HepG2 (cell line): Measurements from ENCODE around the gene DTX4. TPM values are rescaled to one million over a fixed set of nuclear protein-coding genes. Genes with fewer than 3 reads are reported as not detected.

ENCODE experiments used
- ARNT2 ChIP-seq: sonication (generic); formaldehyde crosslinking; IDR thresholded peaks from 2 replicates; pipeline ENCODE4 v1.8.0; 2022; ENCODE audit warnings: mild to moderate bottlenecking, low read depth, missing genetic modification reagents, moderate library complexity
- BORCS8-MEF2B ChIP-seq: sonication (generic); formaldehyde crosslinking; IDR thresholded peaks from 2 replicates; pipeline ENCODE4 v1.8.0; 2022; ENCODE audit warnings: mild to moderate bottlenecking, missing genetic modification reagents
- FOSL2 ChIP-seq: sonication (generic); formaldehyde crosslinking; IDR thresholded peaks from 2 replicates; pipeline ENCODE4 v1.4.0; 2020; ENCODE audit warnings: missing genetic modification reagents
- HDAC1 ChIP-seq: sonication (generic); formaldehyde crosslinking; IDR thresholded peaks from 2 replicates; pipeline ENCODE4 v1.5.1; 2020; ENCODE audit warnings: mild to moderate bottlenecking, missing genetic modification reagents
- IRX3 ChIP-seq: sonication (generic); formaldehyde crosslinking; IDR thresholded peaks from 2 replicates; pipeline ENCODE4 v1.8.1; 2023; ENCODE audit warnings: mild to moderate bottlenecking, low read depth, missing genetic modification reagents, borderline replicate concordance
- TBX3 ChIP-seq: fragments of 450-650 bp; IDR thresholded peaks from 2 replicates; pipeline ENCODE4 v1.6.1; 2017; ENCODE audit warnings: antibody characterized with exemption, mild to moderate bottlenecking, inconsistent platforms, borderline replicate concordance
- ZNF274 ChIP-seq: sonication (generic); formaldehyde crosslinking; IDR thresholded peaks from 2 replicates; pipeline ENCODE4 v1.5.1; 2020; ENCODE audit warnings: mild to moderate bottlenecking, missing genetic modification reagents
- ZNF282 ChIP-seq: fragments of 450-650 bp; IDR thresholded peaks from 2 replicates; pipeline ENCODE4 v1.6.1; 2018; ENCODE audit not compliant: partially characterized antibody
- ZNF460 ChIP-seq: sonication (generic); formaldehyde crosslinking; IDR thresholded peaks from 2 replicates; pipeline ENCODE4 v1.5.1; 2020; ENCODE audit warnings: missing genetic modification reagents, mild to moderate bottlenecking, borderline replicate concordance
- polyA plus RNA-seq, 8 experiments: library from polyadenylated mRNA; depleted of rRNA in 3 of 8; stranded (reverse) in 7 of 8; unstranded in 1 of 8; fragments of >200 nt; fragmentation: Illumina TruSeq in 4 of 8; extraction: Trizol in 4 of 8; gene quantifications; 2 replicates each; pipeline versions ENCODE4 v1.2.1 to v1.2.3, GENCODE V29; 2011 to 2016; ENCODE audit warnings: low read depth in 4 of 8, missing spikeins in 1 of 8, mixed read lengths in 1 of 8; ENCODE audit not compliant: insufficient read depth in 1 of 8
- total RNA-seq, 5 experiments: library from RNA; depleted of rRNA; stranded (reverse); fragments of >200 nt; fragmentation: Illumina TruSeq; extraction: Trizol; gene quantifications; 2 replicates each; pipeline ENCODE4 v1.2.3, GENCODE V29; 2016; ENCODE audit warnings: low read depth in 1 of 5
- TF ChIP-seq, protein P1 (sequence below): sonication (generic); formaldehyde crosslinking; IDR thresholded peaks from 2 replicates; pipeline ENCODE4 v1.4.0; 2020; ENCODE audit warnings: missing genetic modification reagents
- TF ChIP-seq, protein P2 (sequence below): sonication (generic); formaldehyde crosslinking; IDR thresholded peaks from 2 replicates; pipeline ENCODE4 v1.4.0; 2020; ENCODE audit warnings: mild to moderate bottlenecking, low read depth, missing genetic modification reagents
- TF ChIP-seq, protein P3 (sequence below): sonication (generic); formaldehyde crosslinking; IDR thresholded peaks from 2 replicates; pipeline ENCODE4 v1.4.0; 2020; ENCODE audit warnings: mild to moderate bottlenecking, missing genetic modification reagents
- TF ChIP-seq, protein P4 (sequence below): sonication (generic); formaldehyde crosslinking; IDR thresholded peaks from 2 replicates; pipeline ENCODE4 v1.4.0; 2020; ENCODE audit warnings: missing genetic modification reagents
- TF ChIP-seq, protein P5 (sequence below), 2 experiments: sonication (generic) in 1 of 2; formaldehyde crosslinking in 1 of 2; IDR thresholded peaks; 2 replicates each; pipeline versions ENCODE4 v1.4.0 to v1.6.1; 2016 to 2020; ENCODE audit warnings: borderline replicate concordance in 1 of 2, low read depth in 1 of 2, mild to moderate bottlenecking in 1 of 2, missing genetic modification reagents in 1 of 2

The DTX4 gene
- total and polyA plus RNA-seq, 2 of the 13 experiments (the other 11 are each of a cell fraction or from before 2014, with no cell fraction given) = 0.67 to 5.6 TPM

DNA sequence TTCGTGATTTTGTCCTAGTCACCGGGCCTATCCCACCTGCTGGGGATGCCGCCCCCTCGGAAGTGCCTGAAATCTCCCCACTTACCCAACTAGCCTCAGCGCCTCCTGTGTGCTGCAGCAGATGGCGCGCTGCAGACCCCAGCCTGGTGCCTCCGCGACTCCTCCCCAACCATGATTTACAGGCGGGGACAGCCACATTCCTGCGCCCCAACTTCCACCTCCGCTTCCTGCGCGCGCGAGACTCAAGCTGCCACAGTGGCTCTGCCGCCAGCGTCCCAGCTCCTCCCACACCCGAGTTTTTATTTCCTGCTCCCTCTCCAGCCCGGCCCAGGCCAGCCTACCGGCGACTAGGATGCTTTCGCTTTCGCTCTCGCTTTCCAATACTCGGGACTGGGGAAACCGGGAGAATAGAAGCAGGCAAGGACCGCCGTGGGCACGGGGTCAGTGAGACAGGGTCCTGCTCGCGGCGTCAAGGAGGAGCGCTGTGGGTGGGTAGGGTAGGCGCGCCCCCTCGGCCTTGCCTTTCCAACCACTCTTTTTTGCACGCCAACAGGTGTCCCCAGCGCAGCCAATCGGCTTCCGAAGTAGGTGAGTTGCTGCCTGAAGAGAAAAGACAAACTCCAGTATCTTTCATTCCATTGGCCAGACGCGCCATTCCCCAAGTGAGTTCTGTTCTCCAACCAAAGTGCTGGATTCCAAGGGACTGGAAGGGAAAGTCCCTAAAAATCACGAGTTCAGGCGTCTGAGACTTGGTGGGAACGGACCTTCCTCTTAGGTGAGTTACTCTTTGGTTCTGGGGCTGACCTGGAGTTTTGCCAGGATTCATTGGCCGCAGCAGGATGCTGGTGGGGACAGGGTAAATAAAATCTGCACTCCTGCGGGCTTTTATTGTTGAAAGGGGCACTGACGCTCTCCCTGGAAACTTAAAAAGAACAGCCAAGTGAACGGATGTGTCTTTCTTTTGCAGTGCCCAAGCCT, 29.1 kb upstream of the DTX4 start, which contains the start of gene FAM111A (continued):
- TF ChIP-seq, protein P1, sequence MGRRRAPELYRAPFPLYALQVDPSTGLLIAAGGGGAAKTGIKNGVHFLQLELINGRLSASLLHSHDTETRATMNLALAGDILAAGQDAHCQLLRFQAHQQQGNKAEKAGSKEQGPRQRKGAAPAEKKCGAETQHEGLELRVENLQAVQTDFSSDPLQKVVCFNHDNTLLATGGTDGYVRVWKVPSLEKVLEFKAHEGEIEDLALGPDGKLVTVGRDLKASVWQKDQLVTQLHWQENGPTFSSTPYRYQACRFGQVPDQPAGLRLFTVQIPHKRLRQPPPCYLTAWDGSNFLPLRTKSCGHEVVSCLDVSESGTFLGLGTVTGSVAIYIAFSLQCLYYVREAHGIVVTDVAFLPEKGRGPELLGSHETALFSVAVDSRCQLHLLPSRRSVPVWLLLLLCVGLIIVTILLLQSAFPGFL = no peak
- TF ChIP-seq, protein P2, sequence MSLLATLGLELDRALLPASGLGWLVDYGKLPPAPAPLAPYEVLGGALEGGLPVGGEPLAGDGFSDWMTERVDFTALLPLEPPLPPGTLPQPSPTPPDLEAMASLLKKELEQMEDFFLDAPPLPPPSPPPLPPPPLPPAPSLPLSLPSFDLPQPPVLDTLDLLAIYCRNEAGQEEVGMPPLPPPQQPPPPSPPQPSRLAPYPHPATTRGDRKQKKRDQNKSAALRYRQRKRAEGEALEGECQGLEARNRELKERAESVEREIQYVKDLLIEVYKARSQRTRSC (CRISPR knock-in tag) = no peak
- TF ChIP-seq HDAC1 (CRISPR knock-in tag) (peak; percentile 76), ARNT2 (CRISPR knock-in tag) (0 out of 2 replicates have a peak, but pooled peaks have one; percentile 64), ZNF282 (no peak), FOSL2 (CRISPR knock-in tag) (peak; percentile 27; the same call in 1 of the 2 replicates), BORCS8-MEF2B (CRISPR knock-in tag) (peak; percentile 91), ZNF274 (CRISPR knock-in tag) (0 out of 2 replicates have a peak, but pooled peaks have one; percentile 8), ZNF460 (CRISPR knock-in tag) (no peak), TBX3 (no peak), IRX3 (CRISPR knock-in tag) (peak; percentile 47; the same call in 1 of the 2 replicates)
- TF ChIP-seq, protein P3, sequence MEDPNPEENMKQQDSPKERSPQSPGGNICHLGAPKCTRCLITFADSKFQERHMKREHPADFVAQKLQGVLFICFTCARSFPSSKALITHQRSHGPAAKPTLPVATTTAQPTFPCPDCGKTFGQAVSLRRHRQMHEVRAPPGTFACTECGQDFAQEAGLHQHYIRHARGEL (CRISPR knock-in tag) = 0 out of 2 replicates have a peak, but pooled peaks have one; percentile 66
- TF ChIP-seq, protein P4, sequence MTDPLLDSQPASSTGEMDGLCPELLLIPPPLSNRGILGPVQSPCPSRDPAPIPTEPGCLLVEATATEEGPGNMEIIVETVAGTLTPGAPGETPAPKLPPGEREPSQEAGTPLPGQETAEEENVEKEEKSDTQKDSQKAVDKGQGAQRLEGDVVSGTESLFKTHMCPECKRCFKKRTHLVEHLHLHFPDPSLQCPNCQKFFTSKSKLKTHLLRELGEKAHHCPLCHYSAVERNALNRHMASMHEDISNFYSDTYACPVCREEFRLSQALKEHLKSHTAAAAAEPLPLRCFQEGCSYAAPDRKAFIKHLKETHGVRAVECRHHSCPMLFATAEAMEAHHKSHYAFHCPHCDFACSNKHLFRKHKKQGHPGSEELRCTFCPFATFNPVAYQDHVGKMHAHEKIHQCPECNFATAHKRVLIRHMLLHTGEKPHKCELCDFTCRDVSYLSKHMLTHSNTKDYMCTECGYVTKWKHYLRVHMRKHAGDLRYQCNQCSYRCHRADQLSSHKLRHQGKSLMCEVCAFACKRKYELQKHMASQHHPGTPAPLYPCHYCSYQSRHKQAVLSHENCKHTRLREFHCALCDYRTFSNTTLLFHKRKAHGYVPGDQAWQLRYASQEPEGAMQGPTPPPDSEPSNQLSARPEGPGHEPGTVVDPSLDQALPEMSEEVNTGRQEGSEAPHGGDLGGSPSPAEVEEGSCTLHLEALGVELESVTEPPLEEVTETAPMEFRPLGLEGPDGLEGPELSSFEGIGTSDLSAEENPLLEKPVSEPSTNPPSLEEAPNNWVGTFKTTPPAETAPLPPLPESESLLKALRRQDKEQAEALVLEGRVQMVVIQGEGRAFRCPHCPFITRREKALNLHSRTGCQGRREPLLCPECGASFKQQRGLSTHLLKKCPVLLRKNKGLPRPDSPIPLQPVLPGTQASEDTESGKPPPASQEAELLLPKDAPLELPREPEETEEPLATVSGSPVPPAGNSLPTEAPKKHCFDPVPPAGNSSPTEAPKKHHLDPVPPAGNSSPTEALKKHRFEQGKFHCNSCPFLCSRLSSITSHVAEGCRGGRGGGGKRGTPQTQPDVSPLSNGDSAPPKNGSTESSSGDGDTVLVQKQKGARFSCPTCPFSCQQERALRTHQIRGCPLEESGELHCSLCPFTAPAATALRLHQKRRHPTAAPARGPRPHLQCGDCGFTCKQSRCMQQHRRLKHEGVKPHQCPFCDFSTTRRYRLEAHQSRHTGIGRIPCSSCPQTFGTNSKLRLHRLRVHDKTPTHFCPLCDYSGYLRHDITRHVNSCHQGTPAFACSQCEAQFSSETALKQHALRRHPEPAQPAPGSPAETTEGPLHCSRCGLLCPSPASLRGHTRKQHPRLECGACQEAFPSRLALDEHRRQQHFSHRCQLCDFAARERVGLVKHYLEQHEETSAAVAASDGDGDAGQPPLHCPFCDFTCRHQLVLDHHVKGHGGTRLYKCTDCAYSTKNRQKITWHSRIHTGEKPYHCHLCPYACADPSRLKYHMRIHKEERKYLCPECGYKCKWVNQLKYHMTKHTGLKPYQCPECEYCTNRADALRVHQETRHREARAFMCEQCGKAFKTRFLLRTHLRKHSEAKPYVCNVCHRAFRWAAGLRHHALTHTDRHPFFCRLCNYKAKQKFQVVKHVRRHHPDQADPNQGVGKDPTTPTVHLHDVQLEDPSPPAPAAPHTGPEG (CRISPR knock-in tag) = no peak
- TF ChIP-seq, protein P5, sequence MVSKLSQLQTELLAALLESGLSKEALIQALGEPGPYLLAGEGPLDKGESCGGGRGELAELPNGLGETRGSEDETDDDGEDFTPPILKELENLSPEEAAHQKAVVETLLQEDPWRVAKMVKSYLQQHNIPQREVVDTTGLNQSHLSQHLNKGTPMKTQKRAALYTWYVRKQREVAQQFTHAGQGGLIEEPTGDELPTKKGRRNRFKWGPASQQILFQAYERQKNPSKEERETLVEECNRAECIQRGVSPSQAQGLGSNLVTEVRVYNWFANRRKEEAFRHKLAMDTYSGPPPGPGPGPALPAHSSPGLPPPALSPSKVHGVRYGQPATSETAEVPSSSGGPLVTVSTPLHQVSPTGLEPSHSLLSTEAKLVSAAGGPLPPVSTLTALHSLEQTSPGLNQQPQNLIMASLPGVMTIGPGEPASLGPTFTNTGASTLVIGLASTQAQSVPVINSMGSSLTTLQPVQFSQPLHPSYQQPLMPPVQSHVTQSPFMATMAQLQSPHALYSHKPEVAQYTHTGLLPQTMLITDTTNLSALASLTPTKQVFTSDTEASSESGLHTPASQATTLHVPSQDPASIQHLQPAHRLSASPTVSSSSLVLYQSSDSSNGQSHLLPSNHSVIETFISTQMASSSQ (IDR thresholded peaks at IDR 0.05; ENCODE audit: low read depth) = no peak
- TF ChIP-seq, protein P5 (CRISPR knock-in tag; IDR thresholded peaks at IDR 0.05; ENCODE audit: borderline replicate concordance) = peak; percentile 51; the same call in 1 of the 2 replicates
